Measurements from ENCODE around the gene C14orf132. TPM values are rescaled to one million over a fixed set of nuclear protein-coding genes. Genes with fewer than 3 reads are reported as not detected.

Gene C14orf132
- total RNA-seq, 4 donors from 2014 or later, result 7.8 to 16.9 (median 15.0) TPM

- no peaks in the 10 kb centered on the region for H3K27me3 ChIP-seq
- no peaks in the 10 kb centered on the region for H3K9me3 ChIP-seq
- no peaks in the 10 kb centered on the region for H3K4me1 ChIP-seq
- no peak overlapping the region for H3K27ac ChIP-seq
- WGBS, 2 donors, result 91 to 94% methylated on average over 11 of the region's 11 CpGs
- peaks cover 0 to 16% (median 0%) of the 10 kb centered on the region in 3 donors for H3K36me3 ChIP-seq
- no peak for DNase-seq (ENCODE audit: low spot score in 2 of 2)
- H3K4me3 ChIP-seq, result no peak overlapping the region
- TF ChIP-seq EP300 (IDR thresholded peaks at IDR 0.05), result no peak
- TF ChIP-seq POLR2A (IDR thresholded peaks at IDR 0.05), result no peak
Measured at GRCh38 chr14:96082420-96083300, 43.5 kb downstream of the C14orf132 start.

DNA sequence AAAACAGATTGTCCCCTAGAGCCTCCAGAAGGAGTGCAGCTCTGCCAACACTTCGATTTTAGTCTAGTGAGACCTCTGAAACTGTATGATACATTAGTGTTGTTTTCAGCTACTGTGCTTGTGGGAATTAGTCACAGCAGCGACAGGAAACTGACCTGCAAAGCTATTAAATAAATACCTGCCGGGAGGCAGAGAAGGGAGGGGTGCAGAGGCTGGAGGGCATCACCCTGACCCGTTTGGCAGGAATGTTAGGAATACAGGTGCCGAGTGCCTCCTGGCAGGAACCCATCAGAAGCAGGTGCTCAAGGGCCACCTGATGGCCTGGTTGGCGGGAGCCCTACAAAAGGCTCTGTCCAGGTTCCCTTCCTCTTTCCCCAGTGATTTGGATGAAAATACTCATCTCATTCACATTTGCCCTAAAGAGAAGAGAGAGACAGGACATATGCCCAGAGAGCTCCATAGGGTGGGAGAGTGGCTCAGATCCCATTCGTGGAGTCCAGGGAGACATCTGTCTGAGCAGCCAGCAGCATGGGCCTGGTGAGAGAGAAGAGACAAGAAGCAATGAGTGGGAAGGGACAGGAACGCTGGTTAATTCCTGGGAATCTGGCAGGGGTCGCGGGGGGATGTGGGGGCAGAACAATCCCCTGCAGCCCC, 44.6 kb downstream of the C14orf132 start:
- no peak for DNase-seq (ENCODE audit: low spot score in 2 of 2)

GRCh38 chr14:96084796-96085195, 45.6 kb downstream of the C14orf132 start:
- DNase-seq (ENCODE audit: low spot score in 2 of 2), result no peak
- WGBS, 2 donors, result 79 to 100% methylated on average over 1 to 2 of the region's 4 CpGs
- no peak overlapping the region for H3K27ac ChIP-seq

More for the DNA sequence above, 44.6 kb downstream of the C14orf132 start:
- H3K9me3 ChIP-seq, result no peaks in the 10 kb centered on the region
- H3K4me1 ChIP-seq, result no peaks in the 10 kb centered on the region
- peaks cover 0 to 27% (median 0%) of the 10 kb centered on the region in 3 donors for H3K36me3 ChIP-seq
- 85 to 87% methylated on average over 10 of the region's 10 CpGs for WGBS, 2 donors
- no peak overlapping the region for H3K4me3 ChIP-seq
- no peak overlapping the region for H3K27ac ChIP-seq
- no peaks in the 10 kb centered on the region for H3K27me3 ChIP-seq
- no peak for TF ChIP-seq EP300 (IDR thresholded peaks at IDR 0.05)
- no peak for TF ChIP-seq POLR2A (IDR thresholded peaks at IDR 0.05)
- no peak for TF ChIP-seq CTCF (IDR thresholded peaks at IDR 0.05)

GRCh38 chr14:96085369-96085768, 46.2 kb downstream of the C14orf132 start:
- H3K27me3 ChIP-seq, result no peaks in the 10 kb centered on the region
- DNase-seq (ENCODE audit: low spot score in 2 of 2), result no peak
- TF ChIP-seq CTCF (IDR thresholded peaks at IDR 0.05) (no peak), EP300 (IDR thresholded peaks at IDR 0.05) (no peak), POLR2A (IDR thresholded peaks at IDR 0.05) (no peak)
- no peaks in the 10 kb centered on the region for H3K9me3 ChIP-seq
- no peak overlapping the region for H3K4me3 ChIP-seq
- WGBS, 2 donors, result 86% methylated on average over 8 of the region's 8 CpGs
- peaks cover 0 to 7% (median 0%) of the 10 kb centered on the region in 4 donors for H3K4me1 ChIP-seq
- H3K27ac ChIP-seq, result no peak overlapping the region
- H3K36me3 ChIP-seq, result peaks cover 0 to 36% (median 0%) of the 10 kb centered on the region in 3 donors

More at GRCh38 chr14:96084796-96085195, 45.6 kb downstream of the C14orf132 start:
- Histone ChIP-seq H3K27me3 (no peaks in the 10 kb centered on the region), H3K4me3 (no peak overlapping the region), H3K9me3 (no peaks in the 10 kb centered on the region), H3K36me3 (peaks cover 0 to 35% (median 0%) of the 10 kb centered on the region in 3 donors), H3K4me1 (peaks cover 0 to 2% (median 0%) of the 10 kb centered on the region in 4 donors)
- TF ChIP-seq POLR2A (IDR thresholded peaks at IDR 0.05) (no peak), CTCF (IDR thresholded peaks at IDR 0.05) (no peak), EP300 (IDR thresholded peaks at IDR 0.05) (no peak)

DNA sequence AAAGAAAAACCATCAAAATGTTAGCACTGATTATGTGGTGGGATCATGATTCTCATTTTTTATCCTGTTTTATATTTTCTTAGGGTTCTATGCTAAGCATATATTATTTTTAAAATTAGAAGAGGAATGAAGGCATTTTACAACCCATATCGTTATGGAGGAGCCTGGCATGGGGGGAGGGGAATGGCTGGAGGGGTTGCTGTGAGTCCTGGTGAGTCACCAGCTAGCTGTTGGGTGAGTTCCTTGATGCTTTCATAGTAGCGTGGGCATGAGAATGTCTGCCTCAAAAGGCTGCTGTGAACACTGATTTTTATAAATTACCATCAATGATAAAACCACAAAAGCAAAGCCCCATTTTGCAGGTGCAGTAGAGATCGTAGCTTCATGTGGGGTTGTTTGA, 46.9 kb downstream of the C14orf132 start:
- H3K27me3 ChIP-seq, result no peaks in the 10 kb centered on the region
- no peaks in the 10 kb centered on the region for H3K9me3 ChIP-seq
- peaks cover 0 to 14% (median 0%) of the 10 kb centered on the region in 4 donors for H3K4me1 ChIP-seq
- DNase-seq (ENCODE audit: low spot score in 2 of 2), result no peak
- H3K36me3 ChIP-seq, result peaks cover 0 to 36% (median 0%) of the 10 kb centered on the region in 3 donors
- 46 to 53% methylated on average over 3 of the region's 3 CpGs for WGBS, 2 donors
- no peak overlapping the region for H3K4me3 ChIP-seq
- TF ChIP-seq CTCF (IDR thresholded peaks at IDR 0.05), result no peak
- H3K27ac ChIP-seq, result no peak overlapping the region
